Measurements from ENCODE around the gene RILPL2. TPM values are rescaled to one million over a fixed set of nuclear protein-coding genes. Genes with fewer than 3 reads are reported as not detected.
A peak's percentile ranks its signal among the peaks of the same experiment; 100 is the strongest.

The RILPL2 gene
- total and polyA plus RNA-seq, 4 donors = 1.8 to 2.1 (median 2.0) TPM

DNA sequence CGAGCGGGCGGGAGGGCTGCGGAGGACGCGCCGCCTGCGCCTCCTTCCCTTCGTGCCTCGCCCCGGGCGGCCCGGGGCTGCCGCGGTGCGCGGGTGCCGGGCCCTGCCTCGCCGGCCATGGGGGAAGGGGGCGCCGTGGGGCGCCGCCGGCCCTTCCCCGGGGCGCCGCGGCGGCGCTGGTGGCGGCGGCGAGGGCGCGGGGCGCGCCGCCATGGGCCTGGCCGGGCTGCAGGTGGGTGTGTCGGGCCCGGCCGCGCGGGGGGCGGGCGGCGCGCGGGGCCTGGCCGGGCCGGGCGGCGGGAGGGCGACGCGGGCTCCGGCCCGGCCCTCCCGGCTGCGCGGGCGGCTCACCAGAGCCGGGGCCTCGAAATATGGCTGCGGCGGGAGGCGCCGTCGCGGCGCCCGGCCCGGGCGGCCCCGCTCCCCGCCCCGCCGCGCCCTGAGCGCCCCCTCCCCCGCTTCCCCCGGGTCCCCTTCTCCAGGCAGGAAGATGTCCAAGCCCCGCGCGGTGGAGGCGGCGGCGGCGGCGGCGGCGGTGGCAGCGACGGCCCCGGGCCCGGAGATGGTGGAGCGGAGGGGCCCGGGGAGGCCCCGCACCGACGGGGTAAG is 47.4 kb downstream of the RILPL2 start (continued):
- TF ChIP-seq EGR1 (IDR thresholded peaks at IDR 0.05; ENCODE audit: low read depth in 2 of 2) (no peak), HNF4A (conservative IDR thresholded peaks at IDR 0.05) (no peak), RXRA (IDR thresholded peaks at IDR 0.05) (no peak)
- TF ChIP-seq, protein P1, sequence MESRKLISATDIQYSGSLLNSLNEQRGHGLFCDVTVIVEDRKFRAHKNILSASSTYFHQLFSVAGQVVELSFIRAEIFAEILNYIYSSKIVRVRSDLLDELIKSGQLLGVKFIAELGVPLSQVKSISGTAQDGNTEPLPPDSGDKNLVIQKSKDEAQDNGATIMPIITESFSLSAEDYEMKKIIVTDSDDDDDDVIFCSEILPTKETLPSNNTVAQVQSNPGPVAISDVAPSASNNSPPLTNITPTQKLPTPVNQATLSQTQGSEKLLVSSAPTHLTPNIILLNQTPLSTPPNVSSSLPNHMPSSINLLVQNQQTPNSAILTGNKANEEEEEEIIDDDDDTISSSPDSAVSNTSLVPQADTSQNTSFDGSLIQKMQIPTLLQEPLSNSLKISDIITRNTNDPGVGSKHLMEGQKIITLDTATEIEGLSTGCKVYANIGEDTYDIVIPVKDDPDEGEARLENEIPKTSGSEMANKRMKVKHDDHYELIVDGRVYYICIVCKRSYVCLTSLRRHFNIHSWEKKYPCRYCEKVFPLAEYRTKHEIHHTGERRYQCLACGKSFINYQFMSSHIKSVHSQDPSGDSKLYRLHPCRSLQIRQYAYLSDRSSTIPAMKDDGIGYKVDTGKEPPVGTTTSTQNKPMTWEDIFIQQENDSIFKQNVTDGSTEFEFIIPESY (IDR thresholded peaks at IDR 0.05) = no peak

DNA sequence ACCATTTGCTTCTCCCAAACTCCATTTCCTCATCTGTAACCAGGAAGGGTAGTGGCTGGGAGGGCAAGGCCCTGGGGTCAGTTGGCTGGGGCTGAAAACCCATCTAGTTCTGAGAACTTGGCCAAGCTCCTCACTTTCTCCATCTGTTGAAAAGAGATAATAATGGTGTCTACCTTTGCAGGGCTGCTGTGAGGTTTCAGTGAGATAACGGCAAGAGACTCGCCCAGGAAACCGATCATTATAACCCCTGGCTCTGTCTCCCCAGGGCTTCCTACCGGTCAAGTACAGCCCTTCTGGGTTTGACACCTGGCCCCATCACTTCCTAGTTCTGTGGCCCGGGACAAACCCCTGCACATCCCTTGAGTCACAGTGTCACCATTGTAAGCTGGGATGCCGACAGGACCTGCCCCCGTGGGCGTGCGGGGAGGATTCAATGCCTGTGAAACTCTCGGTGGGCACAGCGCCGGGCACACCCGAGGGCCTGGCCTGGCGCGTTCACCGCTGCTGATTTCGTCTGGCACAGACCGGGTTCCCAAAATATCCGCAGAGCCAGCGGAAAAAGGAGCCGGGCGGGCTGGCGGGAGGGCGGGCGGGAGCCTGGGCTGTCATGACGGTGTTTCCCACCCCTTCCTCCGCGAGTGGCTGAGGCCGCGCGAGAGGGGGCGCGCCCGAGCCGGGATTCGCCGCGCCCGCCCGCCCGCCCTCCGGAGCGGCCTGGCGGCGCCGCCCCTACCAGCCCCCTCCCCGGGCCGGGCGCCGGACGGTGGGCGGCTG is 48.1 kb downstream of the RILPL2 start:
- Histone ChIP-seq H3K4me1 (ENCODE audit: control insufficient read depth in 4 of 4, insufficient read depth in 4 of 4, low read length in 3 of 4) (peaks cover 11 to 28% (median 23%) of the 10 kb centered on the region in 4 donors), H3K9me3 (ENCODE audit: control insufficient read depth in 4 of 4, low read length in 3 of 4) (no peaks in the 10 kb centered on the region), H3K9ac (ENCODE audit: low read depth in 1 of 2, low read length in 2 of 2) (peak overlapping the region; percentile 42 to 69), H3K4me3 (ENCODE audit: low read depth in 1 of 3, low read length in 3 of 3) (peak overlapping the region; percentile 67 to 88 (median 76)), H3K27me3 (ENCODE audit: control insufficient read depth in 4 of 4, insufficient read depth in 4 of 4, low read length in 3 of 4) (no peaks in the 10 kb centered on the region), H3K27ac (ENCODE audit: low read depth in 1 of 2, low read length in 2 of 2) (peak overlapping the region; percentile 89 to 93), H3K36me3 (ENCODE audit: control insufficient read depth in 4 of 4, insufficient read depth in 3 of 4, low read depth in 1 of 4, low read length in 3 of 4) (peaks cover 4 to 14% (median 12%) of the 10 kb centered on the region in 4 donors)
- TF ChIP-seq TAF1 (conservative IDR thresholded peaks at IDR 0.05) = no peak
- TF ChIP-seq HNF4G (IDR thresholded peaks at IDR 0.05) = no peak
- TF ChIP-seq, protein P2, sequence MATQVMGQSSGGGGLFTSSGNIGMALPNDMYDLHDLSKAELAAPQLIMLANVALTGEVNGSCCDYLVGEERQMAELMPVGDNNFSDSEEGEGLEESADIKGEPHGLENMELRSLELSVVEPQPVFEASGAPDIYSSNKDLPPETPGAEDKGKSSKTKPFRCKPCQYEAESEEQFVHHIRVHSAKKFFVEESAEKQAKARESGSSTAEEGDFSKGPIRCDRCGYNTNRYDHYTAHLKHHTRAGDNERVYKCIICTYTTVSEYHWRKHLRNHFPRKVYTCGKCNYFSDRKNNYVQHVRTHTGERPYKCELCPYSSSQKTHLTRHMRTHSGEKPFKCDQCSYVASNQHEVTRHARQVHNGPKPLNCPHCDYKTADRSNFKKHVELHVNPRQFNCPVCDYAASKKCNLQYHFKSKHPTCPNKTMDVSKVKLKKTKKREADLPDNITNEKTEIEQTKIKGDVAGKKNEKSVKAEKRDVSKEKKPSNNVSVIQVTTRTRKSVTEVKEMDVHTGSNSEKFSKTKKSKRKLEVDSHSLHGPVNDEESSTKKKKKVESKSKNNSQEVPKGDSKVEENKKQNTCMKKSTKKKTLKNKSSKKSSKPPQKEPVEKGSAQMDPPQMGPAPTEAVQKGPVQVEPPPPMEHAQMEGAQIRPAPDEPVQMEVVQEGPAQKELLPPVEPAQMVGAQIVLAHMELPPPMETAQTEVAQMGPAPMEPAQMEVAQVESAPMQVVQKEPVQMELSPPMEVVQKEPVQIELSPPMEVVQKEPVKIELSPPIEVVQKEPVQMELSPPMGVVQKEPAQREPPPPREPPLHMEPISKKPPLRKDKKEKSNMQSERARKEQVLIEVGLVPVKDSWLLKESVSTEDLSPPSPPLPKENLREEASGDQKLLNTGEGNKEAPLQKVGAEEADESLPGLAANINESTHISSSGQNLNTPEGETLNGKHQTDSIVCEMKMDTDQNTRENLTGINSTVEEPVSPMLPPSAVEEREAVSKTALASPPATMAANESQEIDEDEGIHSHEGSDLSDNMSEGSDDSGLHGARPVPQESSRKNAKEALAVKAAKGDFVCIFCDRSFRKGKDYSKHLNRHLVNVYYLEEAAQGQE (IDR thresholded peaks at IDR 0.05) = peak; percentile 13
- TF ChIP-seq RXRA (IDR thresholded peaks at IDR 0.05) = no peak
- TF ChIP-seq SP1 (IDR thresholded peaks at IDR 0.05) = peak; percentile 29
- no peak for TF ChIP-seq EGR1 (IDR thresholded peaks at IDR 0.05; ENCODE audit: low read depth in 2 of 2)
- TF ChIP-seq, protein P1 (IDR thresholded peaks at IDR 0.05) = peak; percentile 35
- TF ChIP-seq, protein P3, sequence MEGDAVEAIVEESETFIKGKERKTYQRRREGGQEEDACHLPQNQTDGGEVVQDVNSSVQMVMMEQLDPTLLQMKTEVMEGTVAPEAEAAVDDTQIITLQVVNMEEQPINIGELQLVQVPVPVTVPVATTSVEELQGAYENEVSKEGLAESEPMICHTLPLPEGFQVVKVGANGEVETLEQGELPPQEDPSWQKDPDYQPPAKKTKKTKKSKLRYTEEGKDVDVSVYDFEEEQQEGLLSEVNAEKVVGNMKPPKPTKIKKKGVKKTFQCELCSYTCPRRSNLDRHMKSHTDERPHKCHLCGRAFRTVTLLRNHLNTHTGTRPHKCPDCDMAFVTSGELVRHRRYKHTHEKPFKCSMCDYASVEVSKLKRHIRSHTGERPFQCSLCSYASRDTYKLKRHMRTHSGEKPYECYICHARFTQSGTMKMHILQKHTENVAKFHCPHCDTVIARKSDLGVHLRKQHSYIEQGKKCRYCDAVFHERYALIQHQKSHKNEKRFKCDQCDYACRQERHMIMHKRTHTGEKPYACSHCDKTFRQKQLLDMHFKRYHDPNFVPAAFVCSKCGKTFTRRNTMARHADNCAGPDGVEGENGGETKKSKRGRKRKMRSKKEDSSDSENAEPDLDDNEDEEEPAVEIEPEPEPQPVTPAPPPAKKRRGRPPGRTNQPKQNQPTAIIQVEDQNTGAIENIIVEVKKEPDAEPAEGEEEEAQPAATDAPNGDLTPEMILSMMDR (IDR thresholded peaks at IDR 0.05; ENCODE audit: low read depth, low read length, missing input control) = no peak
- TF ChIP-seq YY1 (IDR thresholded peaks at IDR 0.05) = no peak
- TF ChIP-seq FOXA1 (IDR thresholded peaks at IDR 0.05) = no peak
- TF ChIP-seq RAD21 (IDR thresholded peaks at IDR 0.05) = no peak
- peak; percentile 81 for DNase-seq (ENCODE audit: low spot score)
- WGBS = under 1% methylated on average over 52 of the region's 52 CpGs
